HG03521 (cell line): ENCODE results near the gene CPNE8.

Experiments
- ATAC-seq: cut with Tn5 transposase; IDR thresholded peaks from one replicate; pipeline ENCODE4 v1.9.1; 2021; ENCODE audit warnings: mild to moderate bottlenecking, moderate library complexity; ENCODE audit not compliant: unreplicated experiment

CPNE8 gene

GRCh38 chr12:38653650-38654049 lies 251.7 kb downstream of the CPNE8 start:
- no peak for ATAC-seq

- ATAC-seq = no peak
Observed at GRCh38 chr12:38648813-38649212, 256.6 kb downstream of the CPNE8 start.

GRCh38 chr12:38646146-38646545 lies 259.2 kb downstream of the CPNE8 start:
- no peak for ATAC-seq

GRCh38 chr12:38639625-38640024 lies 265.8 kb downstream of the CPNE8 start:
- no peak for ATAC-seq

- ATAC-seq = no peak
Observed at GRCh38 chr12:38638401-38638800, 267.0 kb downstream of the CPNE8 start.

GRCh38 chr12:38633511-38633910 lies 271.9 kb downstream of the CPNE8 start:
- no peak for ATAC-seq

- ATAC-seq = no peak
Observed at GRCh38 chr12:38629064-38629463, 276.3 kb downstream of the CPNE8 start.

GRCh38 chr12:38628288-38628687 lies 277.1 kb downstream of the CPNE8 start:
- ATAC-seq = no peak

GRCh38 chr12:38625306-38625705 lies 280.1 kb downstream of the CPNE8 start:
- no peak for ATAC-seq

GRCh38 chr12:38614171-38614570 lies 291.2 kb downstream of the CPNE8 start:
- ATAC-seq = no peak

GRCh38 chr12:38610808-38611350 lies 294.5 kb downstream of the CPNE8 start:
- no peak for ATAC-seq

- no peak for ATAC-seq
Observed at GRCh38 chr12:38607295-38607694, 298.1 kb downstream of the CPNE8 start.
